ENCODE data around the gene SOSTDC1.
"Not testable (repeated sequence)": the region's sequence is repeated elsewhere in the genome, so short reads cannot be mapped to it uniquely, and the experiment has no call there.

The SOSTDC1 gene, protein sequence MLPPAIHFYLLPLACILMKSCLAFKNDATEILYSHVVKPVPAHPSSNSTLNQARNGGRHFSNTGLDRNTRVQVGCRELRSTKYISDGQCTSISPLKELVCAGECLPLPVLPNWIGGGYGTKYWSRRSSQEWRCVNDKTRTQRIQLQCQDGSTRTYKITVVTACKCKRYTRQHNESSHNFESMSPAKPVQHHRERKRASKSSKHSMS

GRCh38 chr7:16465469-16466361 is at the start of gene SOSTDC1:
SOSTDC1 (minus strand) TSS chr7:16465738; CDS start chr7:16465668, 70 bp downstream.
- DNase-seq, result no peak

DNA sequence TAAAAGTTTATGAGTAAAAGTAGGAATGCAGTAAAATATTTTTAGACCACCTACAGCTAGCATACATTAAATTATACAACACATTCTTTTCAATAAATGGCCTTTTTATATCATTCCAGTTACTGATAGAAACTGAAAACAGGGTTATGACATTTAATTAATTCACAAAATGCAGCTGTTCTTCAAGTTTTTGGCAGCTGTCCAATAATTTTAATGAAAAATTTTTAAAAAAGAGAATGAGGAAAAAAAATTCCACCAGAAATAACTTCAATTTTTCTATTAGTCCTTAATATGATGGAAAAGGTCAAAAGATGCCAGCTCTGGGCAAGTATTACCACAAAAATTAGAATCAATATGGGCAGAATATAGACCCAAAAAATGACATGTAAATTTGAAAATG is 49.2 kb upstream of the SOSTDC1 start:
- no peak for DNase-seq

GRCh38 chr7:16514271-16514670 is 48.7 kb upstream of the SOSTDC1 start:
- no peak for DNase-seq

GRCh38 chr7:16512097-16512496 is 46.6 kb upstream of the SOSTDC1 start:
- no peak for DNase-seq

- DNase-seq, result no peak
Observed at GRCh38 chr7:16511314-16511713, 45.8 kb upstream of the SOSTDC1 start.

GRCh38 chr7:16509829-16510228 is 44.3 kb upstream of the SOSTDC1 start:
- DNase-seq, result no peak

GRCh38 chr7:16506422-16506821 is 40.9 kb upstream of the SOSTDC1 start:
- not testable (repeated sequence) for DNase-seq

DNA sequence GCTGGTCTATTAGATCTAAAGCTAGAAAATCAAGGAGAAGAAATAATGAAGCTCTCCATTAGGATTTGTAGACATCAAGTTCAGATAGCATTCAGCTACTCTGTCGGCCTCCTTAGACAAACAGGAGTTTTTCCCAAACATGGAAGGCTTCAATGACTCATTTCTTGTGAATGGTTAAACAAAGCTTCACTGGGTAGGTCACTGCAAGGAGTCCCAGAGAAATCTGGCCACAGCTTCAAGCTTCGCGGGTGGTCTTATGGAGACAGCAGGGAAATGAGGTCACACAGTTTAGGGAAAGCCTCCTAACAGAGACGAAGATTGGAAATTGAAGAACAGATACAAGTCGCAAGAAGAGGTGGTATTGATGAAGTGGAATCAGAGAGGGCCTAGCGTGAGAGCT is 38.5 kb upstream of the SOSTDC1 start:
- no peak for DNase-seq

DNA sequence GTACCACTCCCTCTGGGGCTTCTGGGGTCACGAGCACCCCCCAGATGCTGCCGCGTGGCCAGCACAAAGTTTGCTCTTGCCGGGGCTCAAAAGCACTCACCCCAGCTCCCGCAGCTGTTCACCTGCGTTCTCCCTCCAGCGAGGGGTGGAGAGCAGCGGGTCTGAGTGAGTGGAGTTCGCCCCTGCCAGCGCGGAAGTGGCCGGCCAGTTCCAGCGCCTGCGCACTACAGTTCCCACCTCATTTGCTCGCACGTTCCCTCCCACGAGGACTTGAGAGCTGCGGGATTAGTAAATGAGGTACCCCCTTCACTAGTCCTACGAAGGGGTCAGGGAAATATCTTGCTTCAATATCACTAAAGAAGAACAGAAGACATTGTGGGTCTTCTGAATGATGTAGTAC is 36.8 kb upstream of the SOSTDC1 start:
- DNase-seq, result no peak

- DNase-seq, result no peak
Observed at GRCh38 chr7:16498122-16498521, 32.6 kb upstream of the SOSTDC1 start.

DNA sequence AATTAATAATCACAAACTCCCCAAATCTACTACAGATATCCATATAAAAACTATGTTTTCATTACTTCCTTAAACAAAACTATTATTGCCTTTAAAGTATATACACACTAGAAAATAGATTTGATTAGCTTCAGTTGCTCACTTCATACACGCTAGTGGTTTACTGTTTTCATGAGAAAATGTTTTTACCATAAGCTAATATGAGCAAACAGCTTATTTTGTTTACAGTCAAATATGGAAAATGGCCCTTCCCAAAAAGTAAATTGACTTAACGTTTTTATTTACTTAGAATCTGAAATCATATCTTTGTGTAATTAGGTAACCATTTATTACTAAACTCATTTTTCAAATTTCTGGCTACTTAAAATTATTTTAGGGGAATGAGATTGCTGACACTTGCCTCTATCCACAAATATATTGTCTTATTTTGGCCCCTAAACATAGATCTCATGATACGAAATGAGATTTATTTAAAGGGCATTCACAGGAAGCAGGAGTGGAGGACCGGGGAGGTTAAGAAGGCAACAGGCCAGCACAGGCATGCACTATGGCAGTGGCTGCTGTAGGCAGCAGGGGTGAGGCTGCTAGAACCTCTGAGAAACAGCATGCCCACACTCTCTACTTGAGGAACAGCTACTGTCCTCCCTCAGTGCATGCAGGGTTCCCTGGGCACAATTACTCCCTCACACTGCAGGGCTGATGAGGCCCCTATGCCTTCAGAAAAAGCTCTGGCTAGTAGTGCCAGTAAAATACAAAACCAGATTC is 29.6 kb upstream of the SOSTDC1 start:
- no peak for DNase-seq

DNA sequence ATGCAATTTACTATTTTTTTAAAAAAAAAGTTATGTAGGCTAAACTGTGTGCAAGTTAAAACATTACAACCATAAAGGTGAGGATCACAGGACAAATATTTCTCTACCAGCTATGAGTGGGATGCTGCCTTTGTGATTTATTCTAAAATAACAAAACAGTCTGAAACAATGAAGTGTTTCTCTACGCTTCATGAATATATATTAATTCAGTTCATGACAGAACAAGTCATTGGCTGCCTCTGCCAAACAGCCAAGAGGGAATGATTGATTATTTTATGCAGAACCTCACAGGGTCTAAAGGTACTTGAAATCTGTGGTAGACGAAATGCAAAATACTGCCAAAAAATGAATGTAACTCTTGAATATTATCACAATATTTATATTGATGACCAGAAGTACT is 29.0 kb upstream of the SOSTDC1 start:
- DNase-seq, result no peak

DNA sequence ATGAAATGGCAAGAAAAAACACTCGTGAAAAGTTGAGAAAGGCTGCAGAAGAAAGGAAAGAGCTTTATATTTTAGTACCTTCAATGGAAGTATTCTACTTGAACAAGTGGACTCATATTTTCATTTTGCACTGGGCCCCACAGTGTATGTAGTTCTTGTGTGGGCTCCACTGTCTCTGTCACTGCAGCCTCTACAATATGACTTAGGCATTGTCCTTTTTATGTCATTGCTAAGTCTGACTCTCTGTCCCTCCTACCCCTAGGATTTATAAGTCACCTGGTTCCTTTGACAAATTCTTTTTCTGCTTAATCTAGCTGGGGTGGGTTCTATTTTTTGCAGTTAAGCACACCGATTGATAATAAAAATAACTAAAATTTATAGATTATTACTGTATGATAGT is 27.7 kb upstream of the SOSTDC1 start:
- DNase-seq, result no peak

GRCh38 chr7:16492513-16493062 is 27.1 kb upstream of the SOSTDC1 start:
- no peak for DNase-seq

- DNase-seq, result no peak
Observed at GRCh38 chr7:16491148-16491547, 25.6 kb upstream of the SOSTDC1 start.

GRCh38 chr7:16484453-16485158 is 19.1 kb upstream of the SOSTDC1 start:
- no peak for DNase-seq

GRCh38 chr7:16479591-16479990 is 14.1 kb upstream of the SOSTDC1 start:
- DNase-seq, result no peak

- DNase-seq, result no peak
Observed at GRCh38 chr7:16479161-16479560, 13.6 kb upstream of the SOSTDC1 start.

DNA sequence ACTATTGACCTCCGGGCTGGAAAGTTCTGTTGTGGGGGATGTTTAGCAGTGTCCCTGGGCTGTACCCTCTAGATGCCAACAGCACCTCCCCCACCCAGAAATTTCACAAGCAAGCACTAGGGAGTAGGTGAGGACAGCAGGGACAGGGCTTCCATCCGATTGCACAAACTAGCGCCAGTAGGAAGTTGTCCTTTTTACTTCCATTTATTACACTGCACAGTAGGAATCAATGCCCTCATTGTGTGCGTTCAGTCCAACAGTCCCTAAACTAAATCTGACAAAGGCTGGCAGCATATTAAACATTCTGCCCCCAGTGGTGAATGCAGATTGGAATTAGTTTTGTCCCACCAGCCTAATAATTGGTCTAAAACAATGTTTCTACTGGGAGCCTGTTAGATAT is 6.4 kb upstream of the SOSTDC1 start:
- no peak for DNase-seq

GRCh38 chr7:16463949-16464715 is 1.4 kb downstream of the SOSTDC1 start:
- no peak for DNase-seq

DNA sequence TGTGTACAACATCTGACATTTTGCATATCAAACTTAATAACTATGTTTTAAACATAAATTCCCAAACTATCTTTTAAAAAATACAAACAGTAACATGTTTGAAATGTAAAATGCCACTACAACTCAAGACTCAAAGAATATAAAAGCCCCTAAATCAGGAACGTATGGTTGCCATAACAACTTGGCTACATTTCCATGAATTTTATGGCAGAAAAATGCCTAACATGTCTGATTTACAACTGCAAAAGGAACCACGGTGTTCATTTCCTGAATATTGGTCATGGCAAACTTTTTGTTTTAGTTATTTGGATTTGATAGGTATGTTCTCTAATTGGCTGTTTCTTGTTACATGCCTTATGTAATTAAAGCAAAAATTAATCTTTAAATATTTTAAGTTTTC is 2.0 kb downstream of the SOSTDC1 start:
- no peak for DNase-seq

DNA sequence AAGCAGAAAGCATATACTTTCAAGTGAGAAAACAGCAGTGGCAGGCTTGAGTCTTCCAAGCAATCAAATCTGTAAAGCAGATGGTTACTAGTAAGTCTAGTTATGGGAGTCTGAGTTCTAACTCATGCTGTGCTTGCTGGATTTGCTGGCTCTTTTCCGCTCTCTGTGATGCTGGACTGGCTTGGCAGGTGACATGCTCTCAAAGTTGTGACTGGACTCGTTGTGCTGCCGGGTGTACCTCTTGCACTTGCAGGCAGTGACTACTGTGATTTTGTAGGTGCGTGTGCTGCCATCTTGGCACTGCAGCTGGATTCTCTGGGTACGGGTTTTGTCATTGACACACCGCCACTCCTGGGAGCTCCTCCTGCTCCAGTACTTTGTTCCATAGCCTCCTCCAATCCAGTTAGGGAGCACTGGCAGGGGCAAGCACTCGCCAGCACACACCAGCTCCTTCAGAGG is 3.1 kb downstream of the SOSTDC1 start:
- DNase-seq, result no peak
